Measurements from ENCODE around the gene IZUMO4.
"Not testable (repeated sequence)": the region's sequence is repeated elsewhere in the genome, so short reads cannot be mapped to it uniquely, and the experiment has no call there.

Gene IZUMO4

GRCh38 chr19:2129892-2130770 lies 33.4 kb downstream of the IZUMO4 start:
- no peak overlapping the region for H3K4me3 Mint-ChIP-seq
- H3K27ac Mint-ChIP-seq: no peak overlapping the region
- no peaks in the 10 kb centered on the region for H3K9me3 Mint-ChIP-seq
- peaks cover 70% of the 10 kb centered on the region for H3K36me3 Mint-ChIP-seq (ENCODE audit: low read depth)
- H3K4me1 Mint-ChIP-seq (ENCODE audit: low read depth): no peaks in the 10 kb centered on the region
- no peaks in the 10 kb centered on the region for H3K27me3 Mint-ChIP-seq
- no peak for DNase-seq

- H3K36me3 Mint-ChIP-seq (ENCODE audit: low read depth): peaks cover 70% of the 10 kb centered on the region
- not testable (repeated sequence) for H3K4me1 Mint-ChIP-seq (ENCODE audit: low read depth); H3K27me3 Mint-ChIP-seq; H3K9me3 Mint-ChIP-seq; H3K27ac Mint-ChIP-seq; DNase-seq; H3K4me3 Mint-ChIP-seq
Observed at GRCh38 chr19:2131012-2131975, 34.6 kb downstream of the IZUMO4 start.

- no peaks in the 10 kb centered on the region for H3K27me3 Mint-ChIP-seq
- peaks cover 69% of the 10 kb centered on the region for H3K36me3 Mint-ChIP-seq (ENCODE audit: low read depth)
- H3K9me3 Mint-ChIP-seq: no peaks in the 10 kb centered on the region
- no peak overlapping the region for H3K4me3 Mint-ChIP-seq
- no peak overlapping the region for H3K27ac Mint-ChIP-seq
- DNase-seq: no peak
- no peaks in the 10 kb centered on the region for H3K4me1 Mint-ChIP-seq (ENCODE audit: low read depth)
Observed at GRCh38 chr19:2132191-2132590, 35.5 kb downstream of the IZUMO4 start.

- no peak for DNase-seq
- H3K4me1 Mint-ChIP-seq (ENCODE audit: low read depth): no peaks in the 10 kb centered on the region
- H3K27ac Mint-ChIP-seq: peak overlapping the region; percentile 9
- no peak overlapping the region for H3K4me3 Mint-ChIP-seq
- H3K36me3 Mint-ChIP-seq (ENCODE audit: low read depth): peaks cover 69% of the 10 kb centered on the region
- H3K9me3 Mint-ChIP-seq: no peaks in the 10 kb centered on the region
- no peaks in the 10 kb centered on the region for H3K27me3 Mint-ChIP-seq
Observed at GRCh38 chr19:2132731-2133490, 36.2 kb downstream of the IZUMO4 start.

DNA sequence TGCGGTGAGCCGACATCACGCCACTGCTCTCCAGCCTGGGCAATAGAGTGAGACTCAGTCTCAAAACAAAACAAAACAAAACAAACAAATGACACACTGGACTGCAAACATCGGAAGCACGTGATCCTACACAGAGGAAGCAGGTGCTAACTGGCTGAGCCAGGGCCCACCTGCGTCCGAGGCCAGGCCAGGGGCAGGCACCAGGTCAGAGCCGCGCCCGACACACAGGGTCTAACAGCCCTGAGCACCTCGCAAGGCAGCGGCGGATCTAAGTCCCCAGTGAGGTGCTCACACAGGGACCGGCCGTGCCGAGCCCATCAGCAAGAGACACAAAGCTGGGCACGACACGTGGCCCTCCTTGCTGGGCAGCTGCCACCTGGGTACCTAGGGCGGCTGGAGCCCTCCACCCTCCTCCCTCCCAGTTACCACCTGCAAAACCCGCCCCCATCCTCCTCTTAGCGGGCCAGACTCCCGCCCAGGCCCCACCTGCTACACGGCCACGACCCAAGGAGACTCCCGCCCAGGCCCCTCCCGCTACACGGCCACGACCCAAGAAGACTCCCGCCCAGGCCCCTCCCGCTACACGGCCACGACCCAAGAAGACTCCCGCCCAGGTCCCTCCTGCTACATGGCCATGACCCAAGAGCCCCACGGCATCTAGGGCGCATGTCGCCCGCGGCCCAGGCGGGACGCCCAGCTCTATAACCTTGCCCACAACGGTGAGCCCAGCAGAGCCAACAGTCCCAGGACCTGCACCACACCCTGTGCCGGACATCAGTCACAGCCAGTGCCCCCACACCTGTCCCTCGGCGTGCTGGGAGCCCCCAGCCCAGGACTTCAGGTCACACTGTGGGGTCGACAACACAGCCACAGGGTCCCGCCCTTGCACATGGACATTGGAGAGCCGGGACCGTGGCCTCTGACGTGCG lies 39.0 kb downstream of the IZUMO4 start:
- Mint-ChIP-seq H3K36me3 (ENCODE audit: low read depth) (peaks cover 75% of the 10 kb centered on the region), H3K27ac (no peak overlapping the region), H3K4me3 (no peak overlapping the region), H3K4me1 (ENCODE audit: low read depth) (peaks cover 5% of the 10 kb centered on the region), H3K27me3 (no peaks in the 10 kb centered on the region), H3K9me3 (no peaks in the 10 kb centered on the region)
- DNase-seq: no peak

DNA sequence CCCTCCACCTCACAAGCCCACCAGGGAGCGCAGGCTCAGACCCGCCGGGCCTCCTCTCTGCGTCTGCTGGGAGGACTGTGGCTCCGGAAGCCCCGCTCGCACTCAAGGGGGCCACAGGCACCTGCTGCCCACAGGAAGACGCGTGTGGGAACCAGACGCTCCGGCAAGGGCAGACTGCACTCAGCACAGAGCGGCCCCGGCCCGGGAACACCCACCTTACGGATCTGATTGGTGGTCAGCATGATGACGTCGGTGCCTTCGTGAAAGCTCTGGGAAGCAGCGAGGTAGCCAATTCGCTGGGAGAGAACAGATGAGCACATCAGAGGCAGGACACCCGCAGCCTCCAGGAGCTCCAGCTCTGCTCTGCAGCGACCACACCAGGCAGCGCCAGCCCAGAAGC lies 40.1 kb downstream of the IZUMO4 start:
- H3K27me3 Mint-ChIP-seq: no peaks in the 10 kb centered on the region
- peaks cover 75% of the 10 kb centered on the region for H3K36me3 Mint-ChIP-seq (ENCODE audit: low read depth)
- H3K4me1 Mint-ChIP-seq (ENCODE audit: low read depth): peaks cover 7% of the 10 kb centered on the region
- no peaks in the 10 kb centered on the region for H3K9me3 Mint-ChIP-seq
- no peak overlapping the region for H3K27ac Mint-ChIP-seq
- DNase-seq: no peak
- H3K4me3 Mint-ChIP-seq: no peak overlapping the region

DNA sequence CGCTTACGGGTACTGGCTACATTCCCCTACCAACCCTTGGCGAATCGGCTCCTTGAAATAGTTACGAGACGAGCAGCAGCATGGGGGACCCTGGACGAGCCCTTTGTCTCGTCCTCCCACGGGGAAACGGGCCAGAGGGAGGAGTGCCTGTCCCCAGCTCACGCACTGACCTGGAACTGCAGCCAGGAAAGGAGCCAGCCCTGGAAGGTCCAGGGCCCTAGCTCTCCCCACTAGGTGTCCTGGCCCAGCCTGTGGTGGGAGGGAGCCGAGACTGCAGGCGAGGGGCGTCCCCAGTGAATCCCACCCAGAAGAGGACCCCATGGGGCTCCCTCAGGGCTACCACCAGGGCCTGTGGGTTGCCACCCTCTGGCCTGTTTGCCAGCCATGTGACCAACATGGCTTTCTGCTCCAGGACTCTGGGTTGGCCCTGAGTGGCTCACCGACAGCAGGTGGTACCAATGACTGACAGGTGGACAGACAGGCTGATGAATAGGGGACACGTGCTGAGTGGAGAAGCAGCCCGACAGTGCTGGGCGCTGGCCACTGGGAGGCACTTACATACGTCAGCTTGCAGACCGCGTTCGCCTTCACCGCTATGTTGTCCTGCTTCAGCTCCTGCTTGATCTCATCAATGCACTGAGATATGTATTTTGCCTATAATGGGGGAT lies 41.5 kb downstream of the IZUMO4 start:
- H3K36me3 Mint-ChIP-seq (ENCODE audit: low read depth): peaks cover 63% of the 10 kb centered on the region
- no peaks in the 10 kb centered on the region for H3K27me3 Mint-ChIP-seq
- H3K9me3 Mint-ChIP-seq: no peaks in the 10 kb centered on the region
- peak overlapping the region; percentile 11 for H3K27ac Mint-ChIP-seq
- H3K4me1 Mint-ChIP-seq (ENCODE audit: low read depth): peaks cover 7% of the 10 kb centered on the region
- no peak for DNase-seq
- no peak overlapping the region for H3K4me3 Mint-ChIP-seq

GRCh38 chr19:2139385-2140137 lies 42.8 kb downstream of the IZUMO4 start:
- H3K27ac Mint-ChIP-seq: no peak overlapping the region
- no peak overlapping the region for H3K4me3 Mint-ChIP-seq
- H3K9me3 Mint-ChIP-seq: no peaks in the 10 kb centered on the region
- peaks cover 64% of the 10 kb centered on the region for H3K36me3 Mint-ChIP-seq (ENCODE audit: low read depth)
- peaks cover 7% of the 10 kb centered on the region for H3K4me1 Mint-ChIP-seq (ENCODE audit: low read depth)
- no peaks in the 10 kb centered on the region for H3K27me3 Mint-ChIP-seq
- DNase-seq: no peak

DNA sequence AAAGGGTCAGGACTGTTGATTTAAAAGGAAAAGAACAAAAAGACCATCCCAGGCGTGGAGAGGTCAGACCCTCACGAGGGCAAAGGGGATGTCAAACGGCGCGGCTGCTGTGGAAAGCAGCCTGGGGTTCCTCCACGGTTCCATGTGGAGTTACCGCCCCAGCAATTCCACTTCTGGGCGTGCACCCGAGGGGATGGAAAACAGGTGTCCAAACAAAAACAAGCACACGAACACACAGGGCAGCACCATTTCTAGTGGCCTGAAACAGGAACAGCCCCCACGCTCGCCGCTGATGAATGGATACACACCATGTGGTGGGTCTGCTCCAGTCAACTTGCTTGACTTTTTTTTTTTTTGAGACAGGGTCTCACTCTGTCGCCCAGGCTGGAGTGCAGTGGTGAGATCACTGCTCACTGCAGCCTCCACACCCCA lies 43.4 kb downstream of the IZUMO4 start:
- Mint-ChIP-seq H3K36me3 (ENCODE audit: low read depth) (peaks cover 68% of the 10 kb centered on the region), H3K9me3 (no peaks in the 10 kb centered on the region), H3K27me3 (no peaks in the 10 kb centered on the region), H3K27ac (no peak overlapping the region), H3K4me3 (no peak overlapping the region), H3K4me1 (ENCODE audit: low read depth) (peaks cover 11% of the 10 kb centered on the region)
- DNase-seq: no peak

- Mint-ChIP-seq H3K4me1 (ENCODE audit: low read depth) (peaks cover 29% of the 10 kb centered on the region), H3K36me3 (ENCODE audit: low read depth) (peaks cover 66% of the 10 kb centered on the region), H3K27ac (no peak overlapping the region), H3K27me3 (no peaks in the 10 kb centered on the region), H3K4me3 (no peak overlapping the region), H3K9me3 (no peaks in the 10 kb centered on the region)
- no peak for DNase-seq
Observed at GRCh38 chr19:2142173-2142829, 45.6 kb downstream of the IZUMO4 start.

GRCh38 chr19:2144190-2144589 lies 47.5 kb downstream of the IZUMO4 start:
- H3K9me3 Mint-ChIP-seq: no peaks in the 10 kb centered on the region
- H3K27me3 Mint-ChIP-seq: no peaks in the 10 kb centered on the region
- H3K36me3 Mint-ChIP-seq (ENCODE audit: low read depth): peaks cover 61% of the 10 kb centered on the region
- H3K27ac Mint-ChIP-seq: no peak overlapping the region
- H3K4me3 Mint-ChIP-seq: no peak overlapping the region
- H3K4me1 Mint-ChIP-seq (ENCODE audit: low read depth): peaks cover 48% of the 10 kb centered on the region
- no peak for DNase-seq

- H3K4me1 Mint-ChIP-seq (ENCODE audit: low read depth): peaks cover 55% of the 10 kb centered on the region
- peaks cover 60% of the 10 kb centered on the region for H3K36me3 Mint-ChIP-seq (ENCODE audit: low read depth)
- H3K27ac Mint-ChIP-seq: peak overlapping the region; percentile 10
- no peaks in the 10 kb centered on the region for H3K9me3 Mint-ChIP-seq
- H3K27me3 Mint-ChIP-seq: no peaks in the 10 kb centered on the region
- H3K4me3 Mint-ChIP-seq: no peak overlapping the region
- no peak for DNase-seq
Observed at GRCh38 chr19:2145831-2146241, 49.1 kb downstream of the IZUMO4 start.
